T-helper 1 cell (primary cell): ENCODE measurements around the gene NLGN1.
"Not testable (repeated sequence)": the region's sequence is repeated elsewhere in the genome, so short reads cannot be mapped to it uniquely, and the experiment has no call there.

Experiments used
- DNase-seq, 5 donors: peaks; one replicate each; pipeline ENCODE4 v3.0.0-alpha.2; 2012 to 2020

Gene NLGN1

DNA sequence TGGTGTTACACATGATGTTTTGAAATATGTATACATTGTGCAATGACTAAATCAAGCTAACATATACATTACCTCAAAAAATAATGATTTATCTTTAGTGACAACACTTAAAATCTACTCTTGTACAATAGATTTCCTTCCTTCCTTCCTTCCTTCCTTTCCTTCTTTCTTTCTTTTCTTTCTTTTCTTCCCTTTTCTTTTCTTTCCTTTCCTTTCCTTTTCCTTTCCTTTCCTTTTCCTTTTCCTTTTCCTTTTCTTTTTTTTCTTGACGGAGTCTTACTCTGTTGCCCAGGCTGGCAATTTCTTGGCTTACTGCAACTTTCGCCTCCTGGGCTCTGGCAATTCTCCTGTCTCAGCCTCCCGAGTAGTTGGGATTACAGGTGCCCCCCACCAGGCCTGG, 170.5 kb downstream of the NLGN1 start:
- no peak for DNase-seq

DNA sequence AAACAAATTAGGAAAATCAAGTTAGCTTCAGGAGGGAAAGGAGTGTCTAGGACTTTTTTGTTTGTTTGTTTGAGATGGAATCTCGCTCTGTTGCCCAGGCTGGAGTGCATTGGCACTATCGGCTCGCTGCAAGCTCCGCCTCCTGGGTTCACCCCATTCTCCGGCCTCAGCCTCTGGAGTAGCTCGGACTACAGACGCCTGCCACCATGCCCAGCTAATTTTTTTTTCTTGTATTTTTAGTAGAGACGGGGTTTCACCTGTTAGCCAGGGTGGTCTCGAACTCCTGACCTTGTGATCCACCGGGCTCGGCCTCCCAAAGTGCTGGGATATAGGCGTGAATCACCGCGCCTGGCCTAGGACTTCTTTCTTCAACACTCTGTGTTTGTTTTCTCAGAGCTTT, 171.1 kb downstream of the NLGN1 start:
- no peak for DNase-seq

DNA sequence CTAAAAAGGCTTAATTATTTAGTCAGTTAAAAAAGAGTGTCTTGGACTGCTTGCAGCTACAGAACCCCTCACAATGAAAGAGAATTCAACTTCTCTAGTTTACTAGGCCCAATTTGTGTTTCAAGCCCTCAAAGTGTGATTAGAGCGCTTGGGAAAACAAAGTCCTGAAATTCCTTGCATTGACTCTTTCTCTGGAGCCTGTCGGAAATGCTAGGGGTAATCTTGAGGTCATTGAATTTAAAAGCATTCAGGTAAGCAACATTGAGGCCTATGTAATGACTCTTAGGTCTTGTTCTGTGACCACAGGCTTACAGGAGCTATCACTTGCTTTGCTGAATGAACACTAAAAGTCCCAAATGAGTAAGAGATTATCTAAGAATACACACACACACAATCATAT, 186.0 kb downstream of the NLGN1 start:
- DNase-seq = no peak

GRCh38 chr3:173584093-173584837, 186.7 kb downstream of the NLGN1 start:
- DNase-seq = no peak

- no peak for DNase-seq
Measured at GRCh38 chr3:173584838-173585831, 187.6 kb downstream of the NLGN1 start.

GRCh38 chr3:173586166-173586565, 188.6 kb downstream of the NLGN1 start:
- no peak for DNase-seq

GRCh38 chr3:173587055-173587454, 189.5 kb downstream of the NLGN1 start:
- DNase-seq = no peak

GRCh38 chr3:173588556-173588955, 191.0 kb downstream of the NLGN1 start:
- no peak for DNase-seq

DNA sequence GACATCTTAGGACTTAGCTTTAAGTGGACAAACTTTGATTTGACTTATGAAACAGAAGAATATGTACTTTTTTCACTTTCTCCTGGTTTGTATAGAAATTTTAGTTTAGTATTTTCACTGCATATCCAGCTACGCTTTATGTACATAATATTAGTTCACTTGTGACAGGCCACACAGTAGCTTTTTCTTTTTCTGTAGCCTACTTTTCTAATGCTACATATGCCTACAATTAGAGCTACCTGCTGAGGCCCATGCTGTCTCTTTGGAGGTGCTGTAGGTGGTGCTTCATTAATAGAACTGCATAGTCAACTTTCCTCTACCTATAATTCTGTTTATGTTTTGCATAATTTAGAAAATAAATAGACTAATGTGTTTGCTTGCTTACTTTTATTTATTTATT, 191.6 kb downstream of the NLGN1 start:
- DNase-seq = no peak

DNA sequence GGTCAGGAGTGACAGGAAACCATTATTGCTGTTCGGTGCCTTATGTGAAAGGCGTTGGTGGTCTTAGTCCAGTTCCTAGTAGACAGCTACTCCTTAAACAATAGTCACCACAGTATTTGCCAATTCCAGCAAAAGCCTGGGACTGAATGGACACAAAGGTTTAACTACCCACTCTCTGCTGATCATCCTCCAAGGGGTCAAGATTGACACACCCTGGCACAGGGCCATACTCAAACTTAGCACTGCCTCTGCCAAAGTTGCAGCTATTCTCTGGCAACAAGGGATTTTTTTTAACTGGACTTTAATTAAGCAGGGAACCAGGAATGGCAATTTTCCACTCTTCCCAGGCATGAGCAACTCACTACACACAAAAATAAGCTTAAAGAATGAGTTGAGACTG, 193.9 kb downstream of the NLGN1 start:
- no peak for DNase-seq

- not testable (repeated sequence) for DNase-seq
Measured at GRCh38 chr3:173594881-173595280, 197.3 kb downstream of the NLGN1 start.

DNA sequence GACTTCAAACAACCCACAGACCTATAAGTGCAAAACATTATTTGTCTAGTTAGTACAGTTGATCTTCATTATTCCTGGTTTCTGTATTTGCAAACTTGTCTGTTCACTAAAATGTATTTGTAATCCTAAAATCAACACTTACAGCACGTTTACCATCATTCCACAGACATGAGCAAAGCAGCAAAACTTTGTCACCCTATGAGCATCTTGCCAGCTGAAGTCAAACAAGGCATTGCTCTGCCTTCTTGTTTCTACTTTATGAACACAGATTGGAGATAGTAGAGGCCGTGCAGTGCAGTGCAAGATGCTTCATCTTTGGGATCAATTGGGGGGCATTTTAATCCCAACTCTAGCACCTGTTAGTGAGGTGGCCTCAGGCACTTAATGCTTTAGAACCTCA, 202.1 kb downstream of the NLGN1 start:
- DNase-seq = no peak

- DNase-seq = no peak
Measured at GRCh38 chr3:173614522-173614921, 217.0 kb downstream of the NLGN1 start.

DNA sequence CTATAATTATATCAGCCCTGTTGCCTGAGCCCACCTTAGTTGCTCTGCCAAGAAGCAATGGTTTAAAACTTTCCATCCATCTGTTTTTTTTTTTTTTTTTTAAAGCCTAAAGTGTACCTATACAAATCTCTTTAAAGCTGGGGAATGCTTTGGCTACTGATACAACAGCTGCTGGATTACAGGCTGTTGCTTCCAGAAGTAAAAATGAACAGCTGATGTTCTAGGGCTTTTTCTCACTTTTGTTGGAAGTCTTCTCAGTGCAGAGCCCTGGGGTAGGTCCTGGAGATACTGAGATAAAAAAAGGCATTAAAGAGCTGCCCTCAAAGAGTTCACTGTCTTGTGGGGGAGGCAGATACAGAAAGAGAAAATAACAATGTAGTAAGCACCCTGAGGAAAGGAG, 218.1 kb downstream of the NLGN1 start:
- DNase-seq = no peak

DNA sequence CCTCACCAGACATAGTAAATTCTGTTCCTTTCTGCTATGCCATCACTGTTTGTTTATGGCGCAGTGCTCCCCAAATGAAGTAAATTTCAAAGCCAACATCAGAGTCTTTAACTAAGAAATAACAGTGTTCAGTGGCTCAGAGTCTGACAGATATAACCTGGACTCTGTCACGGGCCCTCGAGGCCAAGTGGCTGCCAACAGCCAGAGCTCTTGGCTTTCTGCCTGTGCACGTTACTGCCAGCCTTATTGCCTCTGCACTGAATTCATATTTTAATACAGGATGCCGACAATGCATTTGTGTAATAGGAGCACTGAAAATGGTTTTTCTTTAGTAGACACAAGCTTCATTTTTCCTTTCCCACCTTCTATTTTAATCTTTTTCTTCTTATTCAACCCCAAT, 219.9 kb downstream of the NLGN1 start:
- DNase-seq = no peak

GRCh38 chr3:173618148-173618547, 220.6 kb downstream of the NLGN1 start:
- no peak for DNase-seq

- DNase-seq = no peak
Measured at GRCh38 chr3:173618703-173619102, 221.2 kb downstream of the NLGN1 start.

GRCh38 chr3:173622166-173622565, 224.6 kb downstream of the NLGN1 start:
- no peak for DNase-seq

- no peak for DNase-seq
Measured at GRCh38 chr3:173624086-173624485, 226.5 kb downstream of the NLGN1 start.

DNA sequence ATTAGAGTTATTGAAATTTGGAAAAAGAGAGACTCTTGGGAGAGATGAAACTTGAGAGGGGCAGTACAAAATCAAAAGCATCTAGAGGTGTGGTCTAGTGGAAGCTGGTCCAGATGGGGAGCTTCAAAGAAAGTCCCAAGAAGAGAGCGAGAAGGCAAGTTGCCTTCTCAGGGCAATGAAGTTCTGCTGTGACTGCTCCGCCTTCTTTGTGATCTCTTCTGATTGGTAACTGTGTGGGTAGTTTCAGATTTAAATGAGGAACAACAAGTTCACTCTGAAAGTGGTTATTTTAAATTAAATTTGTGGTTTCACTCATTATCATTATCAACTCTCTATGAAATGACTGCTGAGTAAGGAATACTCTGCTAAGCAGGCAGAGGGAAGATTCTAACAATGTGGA, 233.3 kb downstream of the NLGN1 start:
- DNase-seq = no peak

- no peak for DNase-seq
Measured at GRCh38 chr3:173632945-173633344, 235.4 kb downstream of the NLGN1 start.

DNA sequence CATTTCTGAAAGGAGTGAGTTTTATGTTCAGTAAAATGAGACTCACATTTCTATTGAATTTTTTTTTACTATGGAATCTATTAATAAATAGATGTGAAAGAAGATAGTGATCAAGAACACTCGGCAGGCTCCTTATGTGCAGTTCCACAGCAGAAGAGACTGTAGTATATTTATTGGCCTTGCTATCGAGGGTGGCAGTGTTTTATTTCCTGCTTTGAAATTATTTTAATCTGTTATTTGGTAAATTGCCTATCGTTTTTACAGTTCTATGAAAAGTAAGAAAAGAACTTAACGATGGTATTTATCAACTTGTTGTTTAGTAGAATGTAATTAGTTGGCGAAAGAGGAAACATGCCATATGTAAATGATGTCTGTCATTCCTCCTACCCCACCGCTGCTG, 238.3 kb downstream of the NLGN1 start:
- no peak for DNase-seq

- no peak for DNase-seq
Measured at GRCh38 chr3:173639098-173639497, 241.6 kb downstream of the NLGN1 start.

- no peak for DNase-seq
Measured at GRCh38 chr3:173641696-173642095, 244.2 kb downstream of the NLGN1 start.
